Panc1 (cell line): ENCODE results near the gene FOXK1.

Experiments used
- POLR2AphosphoS5 ChIP-seq: IDR thresholded peaks from 2 replicates; pipeline ENCODE4 v1.6.1; 2012; ENCODE audit warnings: mild to moderate bottlenecking, low read depth, low read length, moderate library complexity
- TCF7L2 ChIP-seq: IDR thresholded peaks from 2 replicates; pipeline ENCODE4 v1.6.1; 2011; ENCODE audit warnings: mild to moderate bottlenecking, low read depth, low read length, inconsistent platforms
- TF ChIP-seq, protein P1 (sequence below): fragments of 450-650 bp; IDR thresholded peaks from 2 replicates; pipeline ENCODE4 v1.5.1; 2017; ENCODE audit warnings: mild to moderate bottlenecking
- TF ChIP-seq, protein P2 (sequence below), 2 experiments: IDR thresholded peaks; 2 replicates each; pipeline ENCODE4 v1.6.1; 2011 to 2012; ENCODE audit warnings: low read depth in 2 of 2, control low read depth in 1 of 2, low read length in 1 of 2, mild to moderate bottlenecking in 1 of 2, moderate library complexity in 1 of 2; ENCODE audit not compliant: insufficient read depth in 1 of 2

DNA sequence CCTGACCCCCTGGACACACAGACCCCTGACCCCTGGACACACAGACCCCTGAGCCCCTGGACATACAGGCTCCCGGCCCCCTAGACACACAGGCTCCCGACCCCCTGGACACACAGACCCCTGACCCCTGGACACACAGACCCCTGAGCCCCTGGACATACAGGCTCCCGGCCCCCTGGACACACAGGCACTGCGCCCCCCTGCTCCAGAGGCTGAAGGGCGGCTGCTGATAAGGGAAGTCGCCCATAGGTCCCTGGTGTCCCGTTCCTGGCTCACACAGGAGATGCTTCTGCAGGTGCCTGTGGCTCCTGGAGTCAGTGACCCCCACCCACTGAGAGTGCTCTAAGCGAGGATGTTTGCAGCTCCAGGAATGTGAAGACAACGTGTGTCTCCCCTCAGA lies 89.6 kb downstream of the FOXK1 start:
- TF ChIP-seq, protein P1, sequence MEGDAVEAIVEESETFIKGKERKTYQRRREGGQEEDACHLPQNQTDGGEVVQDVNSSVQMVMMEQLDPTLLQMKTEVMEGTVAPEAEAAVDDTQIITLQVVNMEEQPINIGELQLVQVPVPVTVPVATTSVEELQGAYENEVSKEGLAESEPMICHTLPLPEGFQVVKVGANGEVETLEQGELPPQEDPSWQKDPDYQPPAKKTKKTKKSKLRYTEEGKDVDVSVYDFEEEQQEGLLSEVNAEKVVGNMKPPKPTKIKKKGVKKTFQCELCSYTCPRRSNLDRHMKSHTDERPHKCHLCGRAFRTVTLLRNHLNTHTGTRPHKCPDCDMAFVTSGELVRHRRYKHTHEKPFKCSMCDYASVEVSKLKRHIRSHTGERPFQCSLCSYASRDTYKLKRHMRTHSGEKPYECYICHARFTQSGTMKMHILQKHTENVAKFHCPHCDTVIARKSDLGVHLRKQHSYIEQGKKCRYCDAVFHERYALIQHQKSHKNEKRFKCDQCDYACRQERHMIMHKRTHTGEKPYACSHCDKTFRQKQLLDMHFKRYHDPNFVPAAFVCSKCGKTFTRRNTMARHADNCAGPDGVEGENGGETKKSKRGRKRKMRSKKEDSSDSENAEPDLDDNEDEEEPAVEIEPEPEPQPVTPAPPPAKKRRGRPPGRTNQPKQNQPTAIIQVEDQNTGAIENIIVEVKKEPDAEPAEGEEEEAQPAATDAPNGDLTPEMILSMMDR, result no peak
- TF ChIP-seq POLR2AphosphoS5, result no peak
- TF ChIP-seq, protein P2, sequence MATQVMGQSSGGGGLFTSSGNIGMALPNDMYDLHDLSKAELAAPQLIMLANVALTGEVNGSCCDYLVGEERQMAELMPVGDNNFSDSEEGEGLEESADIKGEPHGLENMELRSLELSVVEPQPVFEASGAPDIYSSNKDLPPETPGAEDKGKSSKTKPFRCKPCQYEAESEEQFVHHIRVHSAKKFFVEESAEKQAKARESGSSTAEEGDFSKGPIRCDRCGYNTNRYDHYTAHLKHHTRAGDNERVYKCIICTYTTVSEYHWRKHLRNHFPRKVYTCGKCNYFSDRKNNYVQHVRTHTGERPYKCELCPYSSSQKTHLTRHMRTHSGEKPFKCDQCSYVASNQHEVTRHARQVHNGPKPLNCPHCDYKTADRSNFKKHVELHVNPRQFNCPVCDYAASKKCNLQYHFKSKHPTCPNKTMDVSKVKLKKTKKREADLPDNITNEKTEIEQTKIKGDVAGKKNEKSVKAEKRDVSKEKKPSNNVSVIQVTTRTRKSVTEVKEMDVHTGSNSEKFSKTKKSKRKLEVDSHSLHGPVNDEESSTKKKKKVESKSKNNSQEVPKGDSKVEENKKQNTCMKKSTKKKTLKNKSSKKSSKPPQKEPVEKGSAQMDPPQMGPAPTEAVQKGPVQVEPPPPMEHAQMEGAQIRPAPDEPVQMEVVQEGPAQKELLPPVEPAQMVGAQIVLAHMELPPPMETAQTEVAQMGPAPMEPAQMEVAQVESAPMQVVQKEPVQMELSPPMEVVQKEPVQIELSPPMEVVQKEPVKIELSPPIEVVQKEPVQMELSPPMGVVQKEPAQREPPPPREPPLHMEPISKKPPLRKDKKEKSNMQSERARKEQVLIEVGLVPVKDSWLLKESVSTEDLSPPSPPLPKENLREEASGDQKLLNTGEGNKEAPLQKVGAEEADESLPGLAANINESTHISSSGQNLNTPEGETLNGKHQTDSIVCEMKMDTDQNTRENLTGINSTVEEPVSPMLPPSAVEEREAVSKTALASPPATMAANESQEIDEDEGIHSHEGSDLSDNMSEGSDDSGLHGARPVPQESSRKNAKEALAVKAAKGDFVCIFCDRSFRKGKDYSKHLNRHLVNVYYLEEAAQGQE (IDR thresholded peaks at IDR 0.05; ENCODE audit: insufficient read depth in 1 of 2, low read depth in 2 of 2, low read length in 1 of 2), result no peak
- no peak for TF ChIP-seq TCF7L2
